GM21786 (cell line): ENCODE results near the gene ZBTB20.
A peak's percentile ranks its signal among the peaks of the same experiment; 100 is the strongest.

Experiments used
- ATAC-seq: cut with Tn5 transposase; IDR thresholded peaks from one replicate; pipeline ENCODE4 v1.9.1; 2021; ENCODE audit not compliant: unreplicated experiment

The ZBTB20 gene

DNA sequence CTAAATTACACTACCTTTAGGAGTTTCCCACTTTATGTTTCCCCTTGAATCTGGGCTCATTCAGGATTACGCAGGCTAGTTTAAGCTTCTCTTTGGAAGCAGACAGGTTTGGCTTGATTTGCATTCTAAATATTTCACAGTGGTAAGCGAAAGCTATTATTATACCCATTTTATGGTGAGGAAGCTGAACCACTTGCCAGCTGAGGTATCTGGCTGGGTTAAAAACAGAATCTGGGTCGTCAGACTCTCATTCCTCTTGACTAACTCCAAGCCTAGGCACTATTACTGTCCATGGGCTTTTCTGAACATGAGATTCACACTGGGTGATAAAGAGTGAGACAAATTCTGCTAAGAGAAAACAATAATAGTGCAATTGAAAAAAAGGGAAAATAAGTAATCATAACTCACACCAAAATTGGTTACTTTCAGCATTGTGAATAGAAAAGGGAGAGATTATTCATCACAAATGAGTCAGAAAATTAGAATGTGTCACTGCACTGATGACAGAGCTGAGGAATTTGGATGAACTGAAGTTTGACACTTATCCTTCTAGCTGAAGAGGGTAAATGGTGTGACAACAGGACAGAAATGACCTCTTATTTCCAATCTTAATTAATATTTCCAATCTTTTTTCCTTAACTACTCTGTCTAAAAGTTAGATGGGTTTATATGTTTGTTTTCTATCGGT, 642.0 kb downstream of the ZBTB20 start:
- no peak for ATAC-seq

DNA sequence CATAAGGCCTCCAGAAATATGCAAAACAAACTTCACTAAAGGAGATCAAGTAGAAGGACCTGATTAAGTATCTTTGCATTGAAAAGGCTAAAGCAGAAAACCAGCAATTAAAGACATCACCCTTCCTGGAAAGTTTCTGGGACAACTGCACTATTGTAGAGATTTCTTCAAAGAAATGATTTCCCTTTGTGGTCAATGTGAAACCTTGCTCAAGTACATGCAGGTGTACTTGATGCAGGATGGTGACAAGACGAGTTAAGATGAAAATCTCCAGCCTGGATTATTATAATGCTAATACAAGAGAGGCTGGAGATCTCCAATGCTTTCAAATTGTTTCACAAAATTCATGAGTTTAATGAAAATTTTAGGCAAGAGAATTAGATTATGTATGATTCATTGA, 644.9 kb downstream of the ZBTB20 start:
- no peak for ATAC-seq

DNA sequence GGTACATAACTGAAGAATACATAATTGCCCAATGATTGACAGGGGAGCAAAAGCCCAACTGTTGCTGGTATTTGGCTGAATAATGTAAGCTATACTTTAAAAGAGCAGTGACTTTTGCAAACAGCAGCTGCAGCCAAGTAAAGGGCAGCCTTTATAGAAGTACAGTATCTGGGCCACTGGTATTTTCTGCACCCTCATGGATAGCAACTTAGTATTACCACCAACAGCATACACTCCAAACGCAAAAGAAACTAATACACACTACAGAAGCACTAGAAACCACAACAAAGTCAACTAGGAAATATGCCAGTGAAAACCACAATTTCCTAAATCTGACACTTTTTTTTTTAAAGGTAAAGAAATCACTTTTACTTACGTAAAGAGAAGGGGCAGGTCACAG, 647.1 kb downstream of the ZBTB20 start:
- no peak for ATAC-seq

DNA sequence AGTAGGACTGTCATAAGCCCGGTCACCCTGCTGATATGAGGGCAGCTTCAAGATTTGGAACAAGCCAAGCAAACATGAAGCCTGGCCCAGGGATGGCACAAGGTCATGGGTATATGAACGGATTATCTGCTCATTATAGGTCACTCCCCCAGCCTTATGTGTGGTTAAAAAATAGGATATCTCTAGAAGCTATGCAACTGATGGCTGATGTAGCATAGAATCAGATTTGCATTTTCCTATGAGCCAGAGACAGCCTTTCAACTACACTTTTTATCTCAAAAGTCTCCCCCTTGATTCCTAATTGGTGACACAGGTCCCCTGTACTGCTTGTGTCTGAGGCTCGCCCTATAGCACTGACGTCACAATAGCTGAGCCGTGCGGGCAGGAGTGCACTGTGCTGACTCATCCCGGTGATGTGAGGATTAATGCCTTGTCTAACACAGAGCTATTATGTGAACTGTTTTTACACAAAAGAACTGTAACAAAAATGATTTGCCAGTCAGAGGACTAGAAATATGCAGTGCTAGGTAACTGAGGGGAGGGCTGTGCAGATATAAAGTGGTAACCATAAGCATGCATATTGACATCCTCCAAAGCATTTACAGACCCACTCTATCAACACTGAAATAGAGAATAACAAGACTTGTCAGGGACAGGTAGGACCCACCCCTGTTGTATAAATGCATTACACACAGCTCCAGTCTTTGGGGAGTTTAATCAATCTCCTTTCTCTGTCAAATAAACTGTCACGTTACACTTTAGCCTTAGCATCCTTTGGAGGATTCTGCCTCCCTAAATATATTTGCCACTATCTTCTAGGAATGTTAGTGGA, 648.3 kb downstream of the ZBTB20 start:
- no peak for ATAC-seq

DNA sequence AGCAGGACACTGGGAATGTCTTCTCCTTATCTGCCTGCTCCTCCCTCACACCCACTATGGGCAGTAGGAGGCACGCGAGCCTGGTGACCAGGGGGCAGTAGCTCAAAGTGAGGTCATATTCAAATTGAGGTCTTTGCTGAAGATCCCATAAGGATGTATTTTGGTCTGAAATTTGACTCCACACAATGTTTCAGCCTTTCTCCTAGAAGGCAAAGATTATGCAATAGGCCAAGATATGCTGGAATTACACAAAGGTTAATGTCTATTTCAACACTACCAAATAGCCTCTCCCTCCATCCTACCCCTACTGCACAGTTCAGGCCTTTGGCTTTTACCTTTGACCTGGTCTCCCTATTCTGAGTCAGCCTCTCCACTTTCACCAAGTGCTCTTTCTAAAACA, 650.2 kb downstream of the ZBTB20 start:
- ATAC-seq, result no peak

DNA sequence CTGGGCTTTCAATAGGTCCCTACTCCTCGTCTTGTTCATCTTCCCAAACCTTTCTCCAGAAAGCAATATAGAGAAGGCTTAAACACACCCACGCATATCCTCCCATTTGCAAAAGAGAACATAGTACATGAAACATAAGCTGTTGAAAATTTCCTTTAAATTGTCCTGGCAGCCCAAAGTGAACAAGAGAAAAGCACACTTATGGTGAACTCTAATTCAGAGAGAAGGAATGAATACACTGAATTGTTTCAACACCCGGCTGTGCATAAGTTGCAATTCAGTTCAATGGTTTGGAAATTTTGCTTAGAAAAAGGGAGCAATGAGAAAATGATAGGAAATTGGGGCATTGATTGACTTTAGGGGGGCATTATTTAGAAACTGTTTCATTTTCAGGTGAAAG, 650.6 kb downstream of the ZBTB20 start:
- no peak for ATAC-seq

DNA sequence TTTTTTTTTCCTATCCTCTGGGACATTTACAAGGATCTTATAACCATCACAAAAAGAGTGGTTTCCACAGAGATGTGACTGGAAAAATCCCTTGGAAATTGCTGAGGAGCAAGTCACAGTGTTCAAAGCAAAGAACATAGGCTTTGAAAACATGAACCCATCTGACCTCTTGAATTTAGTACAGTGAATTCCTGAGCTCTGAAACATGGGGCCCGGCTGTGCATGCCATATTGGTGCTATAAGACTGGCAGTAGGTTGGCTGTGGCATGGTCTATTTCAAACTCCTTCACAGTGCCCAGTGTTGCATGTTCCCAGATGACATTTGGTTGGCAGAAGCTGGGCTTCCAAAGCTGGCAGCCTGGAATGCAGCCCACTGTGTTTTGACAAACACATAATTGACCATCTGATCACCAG, 651.1 kb downstream of the ZBTB20 start:
- no peak for ATAC-seq

DNA sequence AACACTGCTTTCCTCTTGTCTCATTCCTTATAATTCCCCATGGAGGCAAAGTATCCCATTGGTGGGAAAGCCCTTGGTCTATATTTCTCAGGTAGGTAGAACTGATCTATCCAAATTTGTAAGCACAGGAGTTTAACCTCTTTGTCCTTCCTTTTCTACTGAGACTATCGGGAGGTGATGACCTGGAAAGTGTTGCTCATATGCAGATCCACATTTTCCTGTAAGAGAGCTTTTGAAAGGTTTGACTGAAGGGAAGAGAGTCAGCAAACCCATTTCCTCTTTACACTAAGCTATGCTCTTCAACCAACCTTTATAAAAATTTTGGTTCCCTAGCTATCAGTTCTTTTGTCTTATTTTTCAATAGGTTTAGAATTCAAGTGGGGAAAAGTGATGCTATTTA, 652.6 kb downstream of the ZBTB20 start:
- ATAC-seq, result no peak

DNA sequence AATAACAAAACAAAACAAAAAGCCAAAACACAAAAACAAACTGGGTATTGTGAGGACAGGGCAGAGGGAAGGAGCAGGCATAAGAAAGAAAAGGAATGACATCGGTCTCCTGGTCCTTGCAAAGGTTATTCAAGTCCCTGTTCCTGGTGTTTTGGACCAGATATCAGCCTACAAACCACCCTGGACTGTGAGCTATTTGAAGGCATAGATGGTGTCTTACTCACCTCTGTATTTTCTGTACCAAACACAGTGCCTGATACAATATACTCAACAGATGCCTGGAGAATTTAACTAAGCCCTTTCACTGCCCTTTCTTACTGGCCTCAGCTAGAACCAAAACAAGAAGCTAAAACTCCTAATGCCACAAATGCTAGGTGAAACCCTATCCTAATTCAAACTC, 656.3 kb downstream of the ZBTB20 start:
- ATAC-seq, result no peak

DNA sequence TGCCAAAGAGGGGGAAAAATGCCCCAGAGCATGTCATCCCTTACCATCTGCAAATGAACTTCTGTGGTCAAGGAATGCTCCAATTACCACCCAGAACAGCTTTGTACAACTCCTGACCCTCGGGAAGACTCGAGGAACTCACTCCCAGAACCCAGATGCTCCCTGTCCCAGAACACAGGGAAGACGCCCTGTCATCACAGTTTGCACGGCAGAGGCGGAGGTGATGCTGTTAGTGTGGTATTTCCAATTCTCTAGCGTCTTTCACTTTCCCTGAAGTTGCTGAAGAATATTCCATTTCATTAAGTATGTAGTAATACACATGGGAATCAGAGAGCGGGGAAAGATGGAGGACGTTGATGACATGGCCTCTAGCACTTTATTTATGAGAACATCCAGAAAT, 659.6 kb downstream of the ZBTB20 start:
- no peak for ATAC-seq

DNA sequence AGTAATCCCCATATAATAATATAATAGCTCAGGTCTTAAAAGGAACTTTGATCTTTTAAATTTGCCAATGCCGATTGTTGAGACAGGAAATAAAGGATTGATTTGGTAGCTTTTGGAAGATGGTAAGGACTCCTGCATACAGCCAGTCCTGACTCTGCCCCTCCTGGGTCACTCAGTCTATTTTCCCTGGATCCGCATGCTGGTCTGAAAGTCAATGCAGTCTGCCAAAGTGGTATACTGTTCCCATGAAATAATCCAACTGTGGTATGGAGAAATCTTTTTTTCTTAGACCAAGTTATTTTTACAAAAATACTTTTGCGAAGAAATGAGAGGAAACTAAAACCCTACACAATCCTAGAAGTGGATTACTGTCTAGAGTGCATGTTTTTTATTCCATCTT, 662.2 kb downstream of the ZBTB20 start:
- ATAC-seq, result no peak

DNA sequence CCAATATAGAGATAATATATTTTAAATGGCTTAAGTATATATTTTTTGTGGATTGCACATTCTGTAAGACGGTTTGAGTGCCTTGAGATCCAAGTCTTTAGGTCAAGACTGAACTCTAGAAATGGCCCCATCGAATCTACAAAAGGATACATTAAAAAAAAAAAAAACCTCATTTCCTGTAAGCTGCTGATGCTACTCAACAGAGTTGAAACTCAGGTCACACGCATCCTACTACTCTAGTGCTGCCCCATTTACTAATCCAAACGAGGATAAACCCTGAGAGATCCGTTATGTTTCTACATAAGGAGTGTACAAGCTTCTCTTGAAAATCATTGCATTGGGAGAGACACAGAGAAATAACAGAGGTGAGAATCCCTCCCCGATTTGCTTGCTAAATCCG, 666.0 kb downstream of the ZBTB20 start:
- ATAC-seq, result no peak

DNA sequence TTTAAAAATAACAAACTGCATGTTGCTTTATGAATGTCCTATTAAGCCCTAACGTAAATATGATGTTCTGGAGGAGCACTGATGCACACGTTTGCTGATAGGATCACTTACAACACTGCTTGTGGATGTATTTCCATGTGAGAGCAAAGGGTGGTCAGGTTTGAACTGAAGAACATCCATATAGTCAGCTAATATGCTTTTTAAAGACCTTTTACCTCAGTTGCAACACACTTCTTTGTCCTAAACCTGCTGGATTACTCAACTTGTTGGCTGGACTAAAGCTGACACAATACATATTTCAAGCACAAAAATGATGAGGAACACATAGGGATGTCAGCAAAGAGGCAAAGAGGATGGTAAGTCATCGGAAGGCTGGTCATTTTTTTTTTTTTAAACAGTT, 666.6 kb downstream of the ZBTB20 start:
- no peak for ATAC-seq

DNA sequence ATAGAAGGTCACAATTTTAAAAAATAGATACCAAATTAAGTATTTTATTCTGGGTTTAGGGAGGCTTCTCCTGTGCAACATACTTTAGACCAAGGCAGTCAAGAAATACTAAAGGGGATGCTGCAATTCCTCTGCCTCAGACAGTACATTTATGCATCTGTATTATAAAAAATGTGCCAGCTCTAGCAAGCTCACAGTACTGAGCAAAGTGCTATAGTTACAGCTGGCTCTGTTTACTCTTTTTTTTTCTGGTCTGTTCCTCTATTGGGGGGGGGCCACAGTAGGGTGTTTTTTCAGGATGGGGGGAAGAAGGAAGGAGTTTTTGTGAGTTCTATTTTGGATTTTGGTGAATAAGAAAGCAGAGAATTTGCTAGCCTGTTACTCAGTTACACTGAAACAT, 668.3 kb downstream of the ZBTB20 start:
- ATAC-seq, result no peak

DNA sequence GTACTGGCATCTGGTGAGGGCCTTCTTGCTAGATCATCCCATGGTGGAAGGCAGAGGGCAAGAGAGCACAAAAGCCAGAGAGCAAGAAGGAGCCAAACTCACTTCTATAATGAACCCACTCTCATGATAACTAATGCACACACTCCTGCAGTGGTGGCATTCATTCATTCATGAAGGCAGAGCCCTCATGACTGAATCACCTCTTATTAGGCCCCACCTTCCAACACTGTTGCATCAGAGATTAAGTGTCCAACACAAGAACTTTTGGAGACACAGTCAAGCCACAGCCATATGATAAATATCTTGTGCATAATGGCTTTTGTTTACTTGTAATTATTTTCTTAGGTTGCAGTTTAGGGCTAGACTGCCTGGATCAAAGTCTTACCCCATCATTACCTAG, 670.6 kb downstream of the ZBTB20 start:
- no peak for ATAC-seq

DNA sequence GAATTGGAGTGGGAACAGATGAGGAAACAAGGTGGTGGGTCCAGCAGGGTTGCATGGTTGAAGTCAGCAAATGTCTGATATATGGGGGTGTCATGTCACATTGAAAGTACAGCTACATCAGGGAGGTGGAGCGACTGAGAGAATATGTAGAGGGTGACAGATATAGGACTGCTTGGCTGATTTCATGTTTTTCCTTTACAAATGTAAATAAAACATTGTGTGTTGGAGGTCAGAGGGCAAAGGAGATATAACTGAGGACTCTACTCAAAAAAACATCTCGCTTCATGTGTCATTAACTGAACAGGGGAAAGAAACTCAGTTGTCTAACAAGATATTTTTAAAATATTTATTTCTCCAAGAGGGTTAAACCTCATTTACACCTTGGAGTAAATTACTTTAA, 675.6 kb downstream of the ZBTB20 start:
- ATAC-seq, result no peak

DNA sequence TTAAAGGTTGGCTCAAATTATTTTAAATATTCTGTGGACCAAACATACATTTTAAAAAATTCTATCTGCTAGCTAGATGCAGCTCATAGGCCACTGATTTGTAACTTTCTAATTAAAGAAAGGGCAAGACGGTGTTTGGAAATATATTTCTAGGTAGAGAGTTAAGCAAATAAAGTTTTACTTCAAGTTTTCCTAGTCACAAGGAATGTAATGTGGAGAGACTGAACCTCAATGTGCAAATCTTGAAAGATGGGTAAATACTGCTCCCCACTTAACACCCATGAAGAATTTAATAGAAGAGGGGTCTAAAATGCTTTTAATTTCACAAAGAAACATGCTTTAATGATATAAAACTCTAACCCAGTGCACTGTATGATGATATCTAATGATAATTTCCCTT, 678.0 kb downstream of the ZBTB20 start:
- no peak for ATAC-seq

DNA sequence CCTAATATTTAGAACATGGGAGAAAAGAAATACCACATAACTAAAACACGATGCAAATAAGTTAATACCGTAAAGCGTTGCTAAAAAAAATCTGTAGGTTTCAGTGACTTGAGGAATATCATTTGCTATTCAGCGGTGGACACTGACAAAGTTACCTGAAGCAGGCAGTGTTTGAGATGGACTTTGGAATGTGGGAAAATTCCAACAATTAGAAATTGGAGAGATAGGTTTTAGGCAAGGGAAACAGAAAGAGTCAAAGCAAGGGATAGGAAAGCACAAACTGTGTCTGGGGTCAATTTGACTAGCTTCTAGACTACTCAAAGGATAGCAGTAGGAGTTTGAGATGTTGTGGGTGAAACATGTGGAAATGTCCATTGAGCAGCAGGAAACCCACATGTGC, 680.3 kb downstream of the ZBTB20 start:
- ATAC-seq, result no peak

DNA sequence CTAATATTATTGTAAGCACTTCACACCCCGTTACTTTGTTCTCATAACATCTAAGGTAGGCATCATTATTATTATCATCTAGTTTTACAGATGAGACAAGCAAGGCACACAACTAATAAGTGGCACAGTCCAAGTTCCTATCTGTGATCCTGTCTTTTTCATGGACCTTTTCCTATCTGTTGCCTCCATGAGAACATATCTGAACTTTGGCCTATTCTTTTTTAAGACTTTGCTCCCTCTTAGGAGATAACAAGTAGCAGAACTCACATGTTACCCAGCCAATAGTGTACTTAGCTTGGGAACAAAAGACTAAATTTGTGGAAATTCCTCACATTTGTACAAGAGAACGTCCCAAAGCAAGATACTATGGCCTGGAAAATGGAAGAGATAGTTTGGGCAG, 680.8 kb downstream of the ZBTB20 start:
- no peak for ATAC-seq

DNA sequence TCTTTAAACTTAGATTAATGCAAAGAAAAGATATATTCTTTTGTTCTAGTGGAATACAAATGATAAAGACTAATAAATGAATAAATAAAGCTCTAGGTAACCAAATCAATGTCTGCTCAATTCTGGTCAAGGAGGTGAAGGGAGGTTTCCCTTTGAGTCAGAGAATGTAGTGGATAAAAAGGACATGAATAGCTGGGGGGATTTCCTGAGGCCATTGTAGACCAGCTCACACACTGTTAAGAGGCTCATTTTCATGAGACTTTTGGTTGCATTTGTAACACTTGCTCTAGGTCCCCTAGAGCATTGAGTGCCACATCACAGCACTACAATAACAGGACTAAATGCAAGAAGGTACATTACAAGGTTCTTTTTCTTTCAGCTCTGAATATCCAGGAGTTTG, 682.5 kb downstream of the ZBTB20 start:
- peak; percentile 84 for ATAC-seq

DNA sequence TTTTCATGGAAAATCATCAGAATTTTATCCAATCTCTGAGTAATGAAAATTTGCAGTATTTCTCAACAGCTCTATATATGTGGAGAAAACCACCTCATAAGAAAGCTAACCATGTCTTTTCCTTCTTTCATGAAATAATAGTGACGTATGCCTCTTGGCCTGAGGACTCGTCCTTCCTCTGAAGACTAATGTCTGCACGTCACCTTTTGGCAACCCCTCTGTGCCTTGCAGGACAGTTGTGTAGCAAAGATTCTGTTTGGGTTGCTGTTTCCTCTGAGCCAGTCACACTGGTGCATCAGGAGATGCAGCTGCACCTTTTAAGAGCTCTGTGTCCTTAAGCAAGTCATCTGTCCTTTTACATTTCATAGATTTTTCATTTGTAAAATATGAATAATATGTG, 684.3 kb downstream of the ZBTB20 start:
- no peak for ATAC-seq

DNA sequence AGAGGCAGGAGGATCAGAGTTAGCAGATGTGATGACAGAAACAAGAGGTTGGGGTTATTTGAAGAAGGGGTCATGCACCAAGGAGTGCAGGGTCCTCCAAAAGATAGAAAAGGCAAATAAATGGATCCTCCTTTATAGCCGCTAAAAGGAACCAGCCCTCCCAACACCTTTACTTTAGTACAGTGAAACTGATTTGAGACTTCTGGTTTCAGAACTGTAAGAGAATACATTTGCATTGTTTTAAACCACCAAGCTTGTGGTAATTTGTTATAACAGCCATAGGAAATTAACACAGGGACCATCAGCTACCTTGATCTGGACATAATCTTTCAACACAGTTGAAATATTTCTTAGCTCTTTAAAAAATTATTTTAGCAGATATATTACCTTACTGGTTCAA, 686.6 kb downstream of the ZBTB20 start:
- peak; percentile 49 for ATAC-seq

DNA sequence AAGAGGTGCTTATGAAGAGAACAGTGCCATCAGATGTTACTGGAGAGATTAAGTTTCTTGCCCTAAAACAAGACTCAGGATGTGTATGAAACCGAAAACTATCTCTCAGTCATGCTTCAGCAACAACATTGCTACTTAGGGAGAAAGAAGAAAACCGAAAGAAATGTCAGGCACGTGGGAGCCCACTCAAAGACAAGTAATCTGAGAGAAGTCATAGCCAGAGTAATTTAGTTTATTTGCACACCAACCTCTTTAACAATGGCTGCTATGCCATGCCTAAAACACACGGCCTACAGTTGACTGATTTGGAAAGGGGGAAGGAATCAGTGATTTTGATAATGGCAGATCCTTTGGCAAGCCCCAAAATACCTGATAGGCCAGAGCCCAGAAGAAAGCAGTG, 690.3 kb downstream of the ZBTB20 start:
- peak; percentile 80 for ATAC-seq
